Measurements from ENCODE around the gene SPEM2. TPM values are rescaled to one million over a fixed set of nuclear protein-coding genes. Genes with fewer than 3 reads are reported as not detected.
"Not testable (repeated sequence)": the region's sequence is repeated elsewhere in the genome, so short reads cannot be mapped to it uniquely, and the experiment has no call there.

Gene SPEM2
- total RNA-seq, 2 experiments from 2014 or later, result not detected

DNA sequence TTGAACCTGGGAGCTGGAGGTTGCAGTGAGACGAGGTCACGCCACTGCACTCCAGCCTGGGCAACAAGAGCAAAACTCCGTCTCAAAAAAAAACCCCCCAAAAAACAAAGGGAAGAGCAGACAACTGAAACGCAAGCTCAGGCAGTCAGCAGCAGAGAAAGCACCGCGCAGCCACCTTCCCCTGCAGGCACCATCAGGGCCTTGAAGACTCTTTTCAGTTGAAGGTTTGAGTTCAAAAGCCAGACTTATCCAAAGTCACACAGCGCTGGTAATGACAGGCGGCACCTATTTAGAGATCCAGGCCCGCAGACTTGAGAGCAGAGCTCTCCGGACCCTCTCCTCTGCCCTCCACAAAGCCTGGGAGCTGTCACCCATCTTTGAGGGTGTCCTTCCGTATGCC lies 42.9 kb downstream of the SPEM2 start:
- ATAC-seq (ENCODE audit: poor library complexity) (no peak), DNase-seq (no peak)
- intact Hi-C loops (cut with DNase I, micrococcal nuclease), result no loop called here
- Mint-ChIP-seq H3K36me3 (ENCODE audit: low read depth) (peaks cover 43% of the 10 kb centered on the region), H3K27ac (no peak overlapping the region), H3K9me3 (no peaks in the 10 kb centered on the region), H3K27me3 (no peaks in the 10 kb centered on the region), H3K4me3 (no peak overlapping the region), H3K4me1 (ENCODE audit: low read depth) (peaks cover 16% of the 10 kb centered on the region)
- ChIA-PET POLR2A (interaction anchor here (1.3 kb wide), 1 partner anchor 10 kb away, joined by 3 read pairs; no protein-coding TSS in a partner anchor), CTCF (interaction anchor here (1.4 kb wide), 1 partner anchor 32 kb away, joined by 5 read pairs; no protein-coding TSS in a partner anchor)
- H3K9me3 ChIP-seq (ENCODE audit: control insufficient read depth in 1 of 2, insufficient read depth in 1 of 2, low read length in 2 of 2), result no peaks in the 10 kb centered on the region
- H3K4me3 ChIP-seq (ENCODE audit: low read length), result no peak overlapping the region
- no peak overlapping the region for H3K27ac ChIP-seq (ENCODE audit: low read depth in 1 of 2, low read length in 2 of 2)
- H3K36me3 ChIP-seq (ENCODE audit: insufficient read depth, low read length), result peaks cover 24% of the 10 kb centered on the region
- peaks cover 21% of the 10 kb centered on the region for H3K4me1 ChIP-seq (ENCODE audit: insufficient read depth, low read length)
- TF ChIP-seq, protein P1, sequence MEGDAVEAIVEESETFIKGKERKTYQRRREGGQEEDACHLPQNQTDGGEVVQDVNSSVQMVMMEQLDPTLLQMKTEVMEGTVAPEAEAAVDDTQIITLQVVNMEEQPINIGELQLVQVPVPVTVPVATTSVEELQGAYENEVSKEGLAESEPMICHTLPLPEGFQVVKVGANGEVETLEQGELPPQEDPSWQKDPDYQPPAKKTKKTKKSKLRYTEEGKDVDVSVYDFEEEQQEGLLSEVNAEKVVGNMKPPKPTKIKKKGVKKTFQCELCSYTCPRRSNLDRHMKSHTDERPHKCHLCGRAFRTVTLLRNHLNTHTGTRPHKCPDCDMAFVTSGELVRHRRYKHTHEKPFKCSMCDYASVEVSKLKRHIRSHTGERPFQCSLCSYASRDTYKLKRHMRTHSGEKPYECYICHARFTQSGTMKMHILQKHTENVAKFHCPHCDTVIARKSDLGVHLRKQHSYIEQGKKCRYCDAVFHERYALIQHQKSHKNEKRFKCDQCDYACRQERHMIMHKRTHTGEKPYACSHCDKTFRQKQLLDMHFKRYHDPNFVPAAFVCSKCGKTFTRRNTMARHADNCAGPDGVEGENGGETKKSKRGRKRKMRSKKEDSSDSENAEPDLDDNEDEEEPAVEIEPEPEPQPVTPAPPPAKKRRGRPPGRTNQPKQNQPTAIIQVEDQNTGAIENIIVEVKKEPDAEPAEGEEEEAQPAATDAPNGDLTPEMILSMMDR (IDR thresholded peaks at IDR 0.05), result no peak
- no peaks in the 10 kb centered on the region for H3K27me3 ChIP-seq (ENCODE audit: control insufficient read depth in 1 of 2, insufficient read depth in 2 of 2, low read length in 2 of 2)

DNA sequence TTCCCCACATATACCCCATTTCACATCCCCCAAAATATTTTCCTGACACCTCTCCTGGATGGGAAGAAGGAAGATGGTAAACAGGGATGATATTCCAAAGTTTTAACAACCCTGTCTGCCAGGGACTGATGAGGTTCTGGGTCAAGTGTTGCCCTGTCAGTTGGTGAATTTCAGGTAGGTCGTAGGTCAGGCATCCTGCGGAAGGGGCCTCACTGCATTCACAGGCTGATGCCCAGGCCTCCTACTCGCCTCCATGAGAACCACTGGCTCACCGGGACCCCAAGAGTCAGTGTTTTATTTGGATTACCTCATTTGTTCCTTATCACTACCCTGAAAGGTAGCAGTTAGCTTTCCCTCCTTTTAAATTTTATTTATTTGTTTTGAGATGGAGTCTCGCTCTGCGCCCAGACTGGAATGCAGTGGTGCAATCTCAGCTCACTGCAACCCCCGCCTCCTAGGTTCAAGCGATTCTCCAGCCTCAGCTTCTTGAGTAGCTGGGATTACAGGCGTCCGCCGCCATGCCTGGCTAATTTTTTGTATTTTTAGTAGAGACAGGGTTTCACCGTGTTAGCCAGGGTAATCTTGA lies 43.5 kb downstream of the SPEM2 start:
- TF ChIP-seq, protein P1 (IDR thresholded peaks at IDR 0.05), result no peak
- intact Hi-C loops (cut with DNase I, micrococcal nuclease), result no loop called here
- Histone ChIP-seq H3K27me3 (ENCODE audit: control insufficient read depth in 1 of 2, insufficient read depth in 2 of 2, low read length in 2 of 2) (no peaks in the 10 kb centered on the region), H3K9me3 (ENCODE audit: control insufficient read depth in 1 of 2, insufficient read depth in 1 of 2, low read length in 2 of 2) (no peaks in the 10 kb centered on the region), H3K4me3 (ENCODE audit: low read length) (no peak overlapping the region), H3K36me3 (ENCODE audit: insufficient read depth, low read length) (peaks cover 18% of the 10 kb centered on the region), H3K4me1 (ENCODE audit: insufficient read depth, low read length) (peaks cover 26% of the 10 kb centered on the region), H3K27ac (ENCODE audit: low read depth in 1 of 2, low read length in 2 of 2) (no peak overlapping the region)
- ATAC-seq (ENCODE audit: poor library complexity) (no peak), DNase-seq (no peak)
- H3K27ac Mint-ChIP-seq, result no peak overlapping the region
- H3K36me3 Mint-ChIP-seq (ENCODE audit: low read depth), result peaks cover 37% of the 10 kb centered on the region
- POLR2A ChIA-PET, result interaction anchor here (1.3 kb wide), 1 partner anchor 10 kb away, joined by 3 read pairs; no protein-coding TSS in a partner anchor
- peaks cover 21% of the 10 kb centered on the region for H3K4me1 Mint-ChIP-seq (ENCODE audit: low read depth)
- no peaks in the 10 kb centered on the region for H3K27me3 Mint-ChIP-seq
- H3K9me3 Mint-ChIP-seq, result no peaks in the 10 kb centered on the region
- no peak overlapping the region for H3K4me3 Mint-ChIP-seq
- CTCF ChIA-PET, result no interaction called here

- peaks cover 16% of the 10 kb centered on the region for H3K36me3 ChIP-seq (ENCODE audit: insufficient read depth, low read length)
- Mint-ChIP-seq H3K4me1 (ENCODE audit: low read depth) (peaks cover 21% of the 10 kb centered on the region), H3K36me3 (ENCODE audit: low read depth) (peaks cover 31% of the 10 kb centered on the region)
- CTCF ChIA-PET; H3K27me3 Mint-ChIP-seq; ATAC-seq (ENCODE audit: poor library complexity); H3K27me3 ChIP-seq (ENCODE audit: control insufficient read depth in 1 of 2, insufficient read depth in 2 of 2, low read length in 2 of 2); H3K9me3 ChIP-seq (ENCODE audit: control insufficient read depth in 1 of 2, insufficient read depth in 1 of 2, low read length in 2 of 2); H3K4me3 Mint-ChIP-seq; intact Hi-C loops (cut with DNase I, micrococcal nuclease); DNase-seq; H3K4me3 ChIP-seq (ENCODE audit: low read length); H3K27ac Mint-ChIP-seq; H3K27ac ChIP-seq (ENCODE audit: low read depth in 1 of 2, low read length in 2 of 2); H3K9me3 Mint-ChIP-seq: not testable (repeated sequence)
- H3K4me1 ChIP-seq (ENCODE audit: insufficient read depth, low read length), result peaks cover 33% of the 10 kb centered on the region
- POLR2A ChIA-PET, result interaction anchor here (0.9 to 1.5 kb wide), 2 partner anchors 9 to 14 kb away, joined by 3 to 5 read pairs; partner anchors contain the start of genes POLR2A and ZBTB4
Observed at GRCh38 chr17:7469843-7470242, 44.4 kb downstream of the SPEM2 start.

GRCh38 chr17:7470457-7470973 lies 45.1 kb downstream of the SPEM2 start:
- Histone ChIP-seq H3K36me3 (ENCODE audit: insufficient read depth, low read length) (peaks cover 15% of the 10 kb centered on the region), H3K4me1 (ENCODE audit: insufficient read depth, low read length) (peaks cover 37% of the 10 kb centered on the region)
- H3K9me3 ChIP-seq (ENCODE audit: control insufficient read depth in 1 of 2, insufficient read depth in 1 of 2, low read length in 2 of 2); H3K27ac Mint-ChIP-seq; ATAC-seq (ENCODE audit: poor library complexity); DNase-seq; H3K4me3 ChIP-seq (ENCODE audit: low read length); H3K27me3 ChIP-seq (ENCODE audit: control insufficient read depth in 1 of 2, insufficient read depth in 2 of 2, low read length in 2 of 2); H3K27ac ChIP-seq (ENCODE audit: low read depth in 1 of 2, low read length in 2 of 2); intact Hi-C loops (cut with DNase I, micrococcal nuclease); H3K4me3 Mint-ChIP-seq; H3K27me3 Mint-ChIP-seq; H3K9me3 Mint-ChIP-seq: not testable (repeated sequence)
- Mint-ChIP-seq H3K36me3 (ENCODE audit: low read depth) (peaks cover 28% of the 10 kb centered on the region), H3K4me1 (ENCODE audit: low read depth) (peaks cover 21% of the 10 kb centered on the region)
- POLR2A ChIA-PET, result interaction anchor here (0.9 to 1.5 kb wide), 3 partner anchors 8 to 34 kb away, joined by 3 to 5 read pairs (median 3); partner anchors contain the start of genes POLR2A and ZBTB4
- CTCF ChIA-PET, result interaction anchor here (0.5 to 1.2 kb wide), 2 partner anchors 15 to 34 kb away, joined by 3 to 4 read pairs; no protein-coding TSS in a partner anchor
